Inflammatory macrophage treated with lipopolysaccharide for 4 hours (primary cell): ENCODE data around the gene IL1RAPL2.
"Not testable (repeated sequence)": the region's sequence is repeated elsewhere in the genome, so short reads cannot be mapped to it uniquely, and the experiment has no call there.

Source experiments
- DNase-seq: peaks from one replicate; pipeline ENCODE4 v3.0.0-alpha.2; 2020

Gene IL1RAPL2

DNA sequence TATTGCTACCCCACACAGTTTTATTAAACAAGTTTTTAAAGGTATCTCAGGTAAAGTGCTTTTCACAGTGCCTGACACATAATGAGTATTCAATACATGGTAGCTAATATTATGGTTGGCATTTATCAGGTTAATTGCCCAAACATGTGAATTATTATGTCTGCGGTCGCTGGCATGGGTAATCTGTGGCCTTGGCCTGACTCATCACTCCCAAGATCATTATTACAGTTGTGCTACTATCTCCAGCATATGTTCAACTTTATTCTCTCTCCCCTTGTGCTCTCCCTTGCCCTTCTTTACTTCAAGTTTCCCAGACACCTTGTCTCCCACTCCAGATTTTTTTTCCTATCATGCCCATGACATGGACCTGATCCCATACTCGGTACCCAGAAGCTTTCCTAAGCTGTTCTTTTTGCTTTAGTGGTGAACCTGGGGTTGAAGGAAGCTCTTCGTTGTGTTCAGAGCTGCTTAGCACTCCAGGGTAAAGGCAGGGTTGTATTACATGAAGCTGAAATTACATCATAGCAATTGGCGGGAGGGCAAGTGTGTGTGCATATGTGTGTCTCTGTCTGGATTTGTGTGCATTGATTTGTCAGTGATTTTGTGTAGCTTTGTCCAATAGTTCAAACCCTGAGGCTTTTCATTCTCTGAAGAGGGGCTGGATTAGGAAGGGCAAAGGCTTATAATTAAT lies 1079.8 kb downstream of the IL1RAPL2 start:
- DNase-seq, result no peak

- no peak for DNase-seq
These were observed 1080.8 kb downstream of the IL1RAPL2 start for GRCh38 chrX:105646592-105647372.

GRCh38 chrX:105647749-105648148 lies 1081.8 kb downstream of the IL1RAPL2 start:
- no peak for DNase-seq

DNA sequence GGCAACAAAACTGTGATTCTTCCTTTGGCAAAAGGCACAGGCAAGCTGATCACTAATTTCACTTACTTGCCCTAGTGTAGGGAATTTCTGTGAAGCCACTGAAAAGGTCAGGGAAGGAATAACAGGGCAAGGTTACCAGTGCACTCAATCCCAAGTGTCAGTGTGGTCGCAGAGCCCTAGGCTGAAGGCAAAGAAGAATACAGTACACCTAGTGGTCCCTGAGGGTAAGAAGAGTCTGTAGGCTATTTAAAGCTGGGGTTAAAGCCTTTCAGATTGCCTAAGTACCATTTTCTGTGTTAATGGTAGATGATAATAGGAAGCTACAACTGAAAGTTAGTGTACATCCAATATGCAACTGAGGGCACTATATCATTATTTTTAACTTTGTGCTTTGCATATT lies 1082.7 kb downstream of the IL1RAPL2 start:
- DNase-seq, result no peak

DNA sequence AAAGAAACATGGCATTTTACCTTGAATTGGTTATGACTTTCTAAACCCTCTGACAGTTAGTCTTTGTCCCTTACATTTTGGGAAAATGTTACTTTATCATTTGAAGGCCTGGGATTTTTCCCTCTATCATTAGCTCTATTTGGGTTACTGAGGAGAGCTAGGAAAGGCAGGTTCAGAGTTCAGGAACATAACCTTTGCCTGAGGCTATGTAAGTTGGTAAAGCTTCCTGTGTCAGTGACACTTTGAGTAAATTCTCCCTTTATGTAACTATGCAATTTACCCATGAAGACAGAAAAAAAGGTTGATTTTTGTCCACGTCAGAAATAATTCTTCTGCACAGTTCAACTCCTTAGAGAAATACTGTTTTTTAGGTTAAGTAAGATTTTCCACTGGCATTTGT lies 1084.6 kb downstream of the IL1RAPL2 start:
- no peak for DNase-seq

DNA sequence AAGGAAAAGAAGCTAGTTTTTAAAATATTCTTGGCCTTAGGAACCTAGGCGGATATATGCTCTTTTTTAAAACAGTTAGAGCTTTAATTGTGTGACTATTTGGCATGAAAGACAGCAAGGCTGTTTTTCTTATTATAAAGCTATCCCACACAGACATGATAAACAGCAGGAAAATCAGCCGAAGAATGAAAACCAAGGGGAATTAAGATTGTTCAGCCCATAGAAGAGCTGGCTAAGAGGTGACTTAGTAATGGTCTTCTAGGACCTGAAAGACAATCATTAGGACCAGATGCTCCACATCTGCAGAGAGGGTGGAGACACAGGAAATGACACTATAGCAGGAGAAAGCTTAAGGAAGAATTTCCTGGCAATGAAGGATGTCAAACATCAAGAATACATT lies 1085.0 kb downstream of the IL1RAPL2 start:
- DNase-seq, result no peak

- DNase-seq, result no peak
These were observed 1087.9 kb downstream of the IL1RAPL2 start for GRCh38 chrX:105653891-105654290.

DNA sequence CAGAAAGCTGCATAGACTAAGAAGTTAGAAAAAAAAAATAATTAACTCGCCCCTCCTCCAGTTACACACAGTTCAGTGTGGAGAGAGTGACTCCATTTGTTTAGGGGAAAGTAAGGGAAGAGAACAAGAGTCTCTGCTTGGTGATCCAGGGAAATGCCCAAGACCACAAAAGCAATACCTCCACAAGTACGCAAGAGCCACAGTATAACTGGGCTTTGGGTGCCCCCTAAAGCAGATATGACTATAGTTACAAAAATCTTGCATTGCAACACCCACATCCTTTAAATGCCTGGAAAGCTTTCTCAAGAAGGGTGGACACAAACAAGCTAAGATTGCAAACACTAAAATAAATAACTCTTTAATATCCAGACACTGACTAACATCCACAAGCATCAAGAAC lies 1092.1 kb downstream of the IL1RAPL2 start:
- DNase-seq, result no peak

GRCh38 chrX:105662248-105662647 lies 1096.2 kb downstream of the IL1RAPL2 start:
- no peak for DNase-seq

DNA sequence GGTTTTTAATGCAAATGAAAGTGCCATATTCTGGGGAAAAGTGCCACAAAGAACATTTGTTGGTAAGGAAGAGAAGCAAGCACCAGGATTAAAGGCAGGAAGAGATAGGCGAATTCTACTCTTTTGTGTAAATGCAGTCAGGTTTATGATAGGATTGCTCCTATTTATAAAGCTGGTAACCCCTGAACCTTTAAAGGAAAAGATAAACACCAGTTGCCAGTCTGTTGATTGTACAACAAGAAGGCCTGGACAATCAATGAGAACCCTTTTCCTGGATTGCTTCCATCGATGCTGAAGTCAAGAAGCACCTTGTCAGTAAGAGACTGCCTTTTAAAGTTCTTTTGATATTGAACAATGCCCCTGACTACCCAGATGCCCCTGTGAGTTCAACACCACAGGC lies 1098.2 kb downstream of the IL1RAPL2 start:
- no peak for DNase-seq

- not testable (repeated sequence) for DNase-seq
These were observed 1118.3 kb downstream of the IL1RAPL2 start for GRCh38 chrX:105684288-105684687.

GRCh38 chrX:105694839-105695238 lies 1128.8 kb downstream of the IL1RAPL2 start:
- no peak for DNase-seq

DNA sequence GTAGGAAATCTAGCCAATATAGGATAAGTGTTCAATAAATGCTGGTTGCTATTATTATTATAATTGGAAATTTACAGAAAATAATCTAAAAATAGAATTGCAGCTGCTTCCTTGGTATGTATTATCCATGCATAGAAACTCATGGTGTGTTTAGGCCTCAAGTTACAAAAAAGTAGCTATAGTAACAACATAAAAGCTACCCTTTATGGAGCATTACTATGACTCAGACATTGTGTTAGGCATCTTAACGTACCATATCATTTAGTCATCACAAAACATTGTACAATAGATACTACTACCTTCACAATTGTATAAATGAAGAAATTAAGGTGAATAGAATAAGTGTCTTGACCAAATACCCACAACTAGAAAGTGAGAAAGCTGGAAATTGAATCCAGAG lies 1129.5 kb downstream of the IL1RAPL2 start:
- DNase-seq, result no peak

GRCh38 chrX:105696870-105697269 lies 1130.9 kb downstream of the IL1RAPL2 start:
- no peak for DNase-seq

DNA sequence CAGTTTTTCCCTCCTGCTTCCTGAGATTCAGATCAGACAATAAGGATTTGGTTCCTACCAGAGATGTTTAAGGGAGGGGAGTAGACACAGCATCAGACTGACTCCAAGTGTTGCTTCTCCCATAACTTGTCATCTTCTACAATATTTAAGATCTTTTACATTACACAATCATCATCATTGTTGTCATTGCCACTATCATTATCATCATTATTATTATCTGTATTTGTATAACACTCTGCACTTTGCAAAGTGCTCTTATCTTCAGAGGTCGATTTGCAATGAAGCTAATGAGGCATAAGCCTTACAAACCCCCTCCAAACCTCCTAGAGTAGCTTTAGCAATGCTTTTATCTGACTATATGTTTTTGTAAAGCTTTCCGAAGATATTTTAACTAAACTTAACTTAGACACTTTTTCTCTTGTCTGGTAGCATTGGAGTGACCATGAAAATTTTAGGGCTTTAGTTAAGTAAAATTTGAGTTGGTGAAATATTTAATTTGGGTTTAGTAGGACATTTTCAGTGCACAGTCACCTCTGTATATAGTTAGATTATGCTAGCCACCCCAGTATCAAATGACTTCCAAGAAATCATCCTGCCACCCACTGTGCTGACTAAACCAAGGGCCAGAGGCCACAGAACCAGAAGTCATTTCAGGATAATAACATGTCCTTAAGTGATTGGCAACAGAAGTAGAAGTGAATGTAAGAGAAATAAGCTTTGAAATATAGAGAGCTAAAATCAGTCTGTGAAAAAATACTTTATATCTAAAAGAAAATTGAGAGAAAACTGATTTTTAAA lies 1132.2 kb downstream of the IL1RAPL2 start:
- no peak for DNase-seq

- DNase-seq, result no peak
These were observed 1134.3 kb downstream of the IL1RAPL2 start for GRCh38 chrX:105700331-105700730.

- DNase-seq, result no peak
These were observed 1135.5 kb downstream of the IL1RAPL2 start for GRCh38 chrX:105701310-105702052.

GRCh38 chrX:105703876-105704275 lies 1137.9 kb downstream of the IL1RAPL2 start:
- no peak for DNase-seq

DNA sequence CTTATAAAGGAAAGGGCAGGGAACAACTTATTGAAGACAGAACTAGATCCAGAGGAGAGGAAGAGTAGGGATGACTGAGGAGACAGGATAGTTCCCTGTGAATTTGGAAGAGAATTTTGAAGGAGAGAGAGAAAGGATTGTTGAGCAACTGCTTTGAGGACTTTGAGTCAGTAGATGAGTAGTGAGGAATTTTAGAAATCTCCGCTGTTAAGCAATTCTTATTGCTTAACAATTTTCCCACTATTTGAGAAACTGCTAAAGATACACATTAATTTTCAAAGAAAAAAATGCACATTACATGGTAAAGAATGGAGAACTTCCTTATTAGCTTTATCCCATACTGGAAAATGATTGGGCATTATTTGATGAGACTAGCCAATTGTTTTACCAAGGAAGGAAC lies 1140.0 kb downstream of the IL1RAPL2 start:
- no peak for DNase-seq

DNA sequence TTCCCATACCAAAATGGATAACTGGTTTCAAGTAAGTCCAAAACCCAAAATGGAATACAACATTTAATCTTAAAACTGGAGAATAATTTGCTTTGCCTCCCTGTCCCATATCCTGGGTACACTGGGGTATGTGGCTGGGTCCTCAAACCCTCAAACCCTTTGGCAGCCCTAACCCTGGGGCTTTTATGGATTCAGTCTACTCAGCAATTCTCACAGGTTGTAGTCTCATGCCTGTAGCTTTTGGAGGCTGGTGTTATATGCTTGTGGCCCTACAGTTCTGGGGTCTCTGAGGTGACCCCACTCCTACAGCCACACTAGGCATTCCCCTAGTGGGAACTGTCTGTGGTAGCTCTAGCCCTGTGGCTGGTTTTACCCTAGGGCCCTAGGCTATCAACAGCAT lies 1145.8 kb downstream of the IL1RAPL2 start:
- no peak for DNase-seq

- no peak for DNase-seq
These were observed 1149.7 kb downstream of the IL1RAPL2 start for GRCh38 chrX:105715746-105716145.

GRCh38 chrX:105723966-105724735 lies 1158.2 kb downstream of the IL1RAPL2 start:
- no peak for DNase-seq
